GM12873 (cell line): ENCODE data around the gene VCX.

Source experiments
- TF ChIP-seq, protein P1 (sequence below): IDR thresholded peaks from 2 replicates; pipeline ENCODE4 v1.5.1; 2012; ENCODE audit warnings: low read depth, mild to moderate bottlenecking, moderate library complexity, low read length, control low read depth; ENCODE audit not compliant: insufficient read depth; ENCODE audit errors: missing control alignments

VCX gene

GRCh38 chrX:7872042-7872441 is 29.1 kb downstream of the VCX start:
- TF ChIP-seq, protein P1, sequence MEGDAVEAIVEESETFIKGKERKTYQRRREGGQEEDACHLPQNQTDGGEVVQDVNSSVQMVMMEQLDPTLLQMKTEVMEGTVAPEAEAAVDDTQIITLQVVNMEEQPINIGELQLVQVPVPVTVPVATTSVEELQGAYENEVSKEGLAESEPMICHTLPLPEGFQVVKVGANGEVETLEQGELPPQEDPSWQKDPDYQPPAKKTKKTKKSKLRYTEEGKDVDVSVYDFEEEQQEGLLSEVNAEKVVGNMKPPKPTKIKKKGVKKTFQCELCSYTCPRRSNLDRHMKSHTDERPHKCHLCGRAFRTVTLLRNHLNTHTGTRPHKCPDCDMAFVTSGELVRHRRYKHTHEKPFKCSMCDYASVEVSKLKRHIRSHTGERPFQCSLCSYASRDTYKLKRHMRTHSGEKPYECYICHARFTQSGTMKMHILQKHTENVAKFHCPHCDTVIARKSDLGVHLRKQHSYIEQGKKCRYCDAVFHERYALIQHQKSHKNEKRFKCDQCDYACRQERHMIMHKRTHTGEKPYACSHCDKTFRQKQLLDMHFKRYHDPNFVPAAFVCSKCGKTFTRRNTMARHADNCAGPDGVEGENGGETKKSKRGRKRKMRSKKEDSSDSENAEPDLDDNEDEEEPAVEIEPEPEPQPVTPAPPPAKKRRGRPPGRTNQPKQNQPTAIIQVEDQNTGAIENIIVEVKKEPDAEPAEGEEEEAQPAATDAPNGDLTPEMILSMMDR, result no peak

DNA sequence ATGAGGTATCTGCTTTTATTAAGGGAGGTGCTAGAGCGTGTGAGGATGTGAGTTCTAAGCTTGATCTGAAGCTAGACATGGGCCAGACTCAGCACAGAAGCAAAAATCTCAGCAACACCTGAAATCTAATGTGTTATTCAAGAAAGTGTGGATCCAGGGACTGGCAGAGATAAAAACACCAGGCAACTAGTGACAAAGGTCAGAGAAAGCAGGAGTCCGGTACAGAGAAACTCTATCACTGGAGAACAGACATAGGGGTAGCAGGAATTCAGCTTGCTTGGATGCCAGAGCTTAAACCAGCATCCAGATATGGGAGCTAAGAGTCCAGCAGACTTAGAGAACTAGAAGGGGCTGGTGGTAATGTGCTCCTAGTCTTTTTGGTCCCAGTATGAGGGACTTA is 34.0 kb downstream of the VCX start:
- TF ChIP-seq, protein P1, result no peak

- TF ChIP-seq, protein P1, result no peak
Measured at GRCh38 chrX:7889135-7889534, 46.2 kb downstream of the VCX start.

DNA sequence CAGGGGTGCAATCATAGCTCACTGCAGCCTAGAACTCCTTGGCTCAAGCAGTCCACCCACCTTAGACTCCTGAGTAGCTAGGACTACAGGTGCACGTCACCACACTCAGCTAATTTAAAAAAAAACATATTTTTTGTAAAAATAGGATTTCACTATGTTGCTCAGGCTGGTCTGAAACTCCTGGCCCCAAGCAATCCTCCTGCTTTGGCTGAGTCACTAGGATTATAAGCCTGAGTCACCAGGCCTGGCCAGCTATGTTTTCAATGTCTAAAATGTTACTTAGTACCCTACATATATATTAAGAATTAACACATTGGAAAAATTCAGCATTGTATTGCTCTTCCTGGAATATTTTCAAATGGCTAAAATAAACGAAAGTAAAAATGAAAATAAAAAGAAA is 46.7 kb downstream of the VCX start:
- TF ChIP-seq, protein P1, result no peak

- TF ChIP-seq, protein P1, result no peak
Measured at GRCh38 chrX:7891928-7892327, 49.0 kb downstream of the VCX start.
